HG03095 (cell line): ENCODE results near the gene SEMA4G.

Source experiments
- ATAC-seq: cut with Tn5 transposase; IDR thresholded peaks from one replicate; pipeline ENCODE4 v1.9.1; 2021; ENCODE audit warnings: moderate library complexity; ENCODE audit not compliant: unreplicated experiment

SEMA4G gene, protein sequence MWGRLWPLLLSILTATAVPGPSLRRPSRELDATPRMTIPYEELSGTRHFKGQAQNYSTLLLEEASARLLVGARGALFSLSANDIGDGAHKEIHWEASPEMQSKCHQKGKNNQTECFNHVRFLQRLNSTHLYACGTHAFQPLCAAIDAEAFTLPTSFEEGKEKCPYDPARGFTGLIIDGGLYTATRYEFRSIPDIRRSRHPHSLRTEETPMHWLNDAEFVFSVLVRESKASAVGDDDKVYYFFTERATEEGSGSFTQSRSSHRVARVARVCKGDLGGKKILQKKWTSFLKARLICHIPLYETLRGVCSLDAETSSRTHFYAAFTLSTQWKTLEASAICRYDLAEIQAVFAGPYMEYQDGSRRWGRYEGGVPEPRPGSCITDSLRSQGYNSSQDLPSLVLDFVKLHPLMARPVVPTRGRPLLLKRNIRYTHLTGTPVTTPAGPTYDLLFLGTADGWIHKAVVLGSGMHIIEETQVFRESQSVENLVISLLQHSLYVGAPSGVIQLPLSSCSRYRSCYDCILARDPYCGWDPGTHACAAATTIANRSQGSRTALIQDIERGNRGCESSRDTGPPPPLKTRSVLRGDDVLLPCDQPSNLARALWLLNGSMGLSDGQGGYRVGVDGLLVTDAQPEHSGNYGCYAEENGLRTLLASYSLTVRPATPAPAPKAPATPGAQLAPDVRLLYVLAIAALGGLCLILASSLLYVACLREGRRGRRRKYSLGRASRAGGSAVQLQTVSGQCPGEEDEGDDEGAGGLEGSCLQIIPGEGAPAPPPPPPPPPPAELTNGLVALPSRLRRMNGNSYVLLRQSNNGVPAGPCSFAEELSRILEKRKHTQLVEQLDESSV

DNA sequence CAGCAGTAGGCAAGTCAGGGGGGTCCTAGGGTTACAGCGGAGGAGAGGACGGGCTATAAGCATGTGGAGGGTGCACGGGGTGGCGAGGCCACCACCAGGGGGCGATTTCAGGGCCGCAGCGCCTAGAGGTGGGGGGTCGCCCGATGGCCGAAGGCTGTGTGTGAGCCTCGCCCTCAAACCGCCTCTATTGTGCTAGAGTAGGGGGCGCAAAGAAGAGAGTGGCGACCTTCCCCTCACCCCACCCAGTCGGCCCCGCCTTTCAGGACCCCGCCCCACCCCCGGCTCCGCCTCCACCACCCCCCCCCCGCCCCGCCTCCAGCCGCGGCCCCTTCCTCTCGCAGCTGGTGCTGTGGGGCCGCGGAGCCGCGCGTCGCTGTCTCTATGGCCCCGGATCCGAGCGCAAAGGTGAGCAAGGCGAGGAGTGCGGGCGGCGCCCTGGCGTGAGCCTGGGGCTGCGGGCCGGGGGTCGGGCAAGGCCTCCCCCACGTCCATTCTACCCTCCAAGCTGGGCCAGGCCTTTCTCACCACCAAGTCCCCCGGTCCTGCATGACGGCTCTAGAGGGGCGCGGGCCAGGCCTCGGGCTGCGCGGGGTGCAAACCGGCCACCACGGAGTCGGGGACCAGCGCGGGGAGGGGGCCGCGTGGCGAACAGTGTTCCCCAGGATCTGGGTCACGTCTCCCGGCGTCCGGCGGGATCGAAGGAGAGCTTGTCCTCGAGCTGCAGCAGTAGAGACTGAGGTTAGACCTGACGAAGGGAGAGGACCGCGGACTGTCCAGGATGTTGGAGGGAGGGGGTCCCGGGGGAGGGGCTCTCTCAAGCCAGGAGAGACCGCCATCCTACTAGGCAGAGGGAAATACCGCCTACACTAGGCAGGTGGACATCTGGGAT lies at the start of gene SEMA4G:
SEMA4G (plus strand) TSS at position 318 of the 889 bp plus-strand sequence. CDS start 3,409 bp downstream, outside the sequence.
- peak; percentile 48 for ATAC-seq

DNA sequence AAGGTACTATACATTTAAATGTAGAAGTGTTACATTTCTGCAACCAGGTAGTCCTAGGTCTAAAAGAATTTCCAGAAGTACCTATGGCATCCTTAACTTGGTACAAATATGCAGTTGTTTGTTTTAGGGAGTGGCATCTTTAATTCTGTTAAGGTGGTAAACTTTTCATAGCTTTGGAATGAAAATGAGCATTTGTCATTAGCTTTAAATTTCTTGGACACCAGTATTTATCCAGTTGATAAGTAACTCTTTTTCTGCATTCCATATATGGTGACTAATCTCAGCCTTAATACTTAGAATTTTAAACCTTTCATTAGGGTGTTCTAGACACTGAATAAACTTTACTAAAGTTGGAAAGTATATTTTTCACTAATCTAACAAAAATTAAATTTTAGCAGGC lies 45.7 kb upstream of the SEMA4G start:
- ATAC-seq = no peak

DNA sequence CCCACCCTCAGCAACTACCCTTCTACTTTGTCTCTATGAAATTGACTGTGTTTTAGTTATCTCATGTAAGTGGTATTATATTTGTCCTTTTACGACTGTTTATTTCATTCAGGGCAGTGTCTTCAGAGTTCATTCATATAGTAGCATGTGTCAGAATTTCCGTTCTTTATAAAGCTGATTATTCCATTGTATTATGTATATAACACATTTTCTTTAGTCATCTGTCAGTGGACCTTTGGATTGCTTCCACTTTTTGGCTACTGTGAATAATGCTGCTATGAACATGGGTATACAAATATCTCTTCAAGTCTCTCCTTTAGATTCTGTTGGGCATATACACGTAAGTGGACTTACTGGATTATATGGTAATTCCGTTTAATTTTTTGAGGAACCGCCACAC lies 42.0 kb upstream of the SEMA4G start:
- no peak for ATAC-seq

DNA sequence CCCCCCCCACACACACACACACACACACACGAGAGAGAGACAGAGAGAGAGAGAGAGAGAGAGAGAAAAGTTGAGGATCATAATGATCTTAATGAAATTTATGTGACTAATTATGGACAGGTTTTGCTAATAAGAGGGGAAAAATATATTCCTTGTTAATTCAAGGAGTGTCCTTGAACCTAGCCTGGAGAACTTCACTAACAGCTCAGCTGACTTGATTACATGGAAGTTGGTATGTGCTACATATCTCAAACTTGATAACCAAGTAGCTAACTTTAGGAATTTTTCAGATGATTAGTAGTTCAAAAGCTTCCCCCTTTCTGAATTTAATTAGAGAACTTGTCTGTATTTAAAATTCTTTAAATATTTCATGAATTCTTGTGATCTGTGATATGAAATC lies 41.3 kb upstream of the SEMA4G start:
- ATAC-seq = no peak

DNA sequence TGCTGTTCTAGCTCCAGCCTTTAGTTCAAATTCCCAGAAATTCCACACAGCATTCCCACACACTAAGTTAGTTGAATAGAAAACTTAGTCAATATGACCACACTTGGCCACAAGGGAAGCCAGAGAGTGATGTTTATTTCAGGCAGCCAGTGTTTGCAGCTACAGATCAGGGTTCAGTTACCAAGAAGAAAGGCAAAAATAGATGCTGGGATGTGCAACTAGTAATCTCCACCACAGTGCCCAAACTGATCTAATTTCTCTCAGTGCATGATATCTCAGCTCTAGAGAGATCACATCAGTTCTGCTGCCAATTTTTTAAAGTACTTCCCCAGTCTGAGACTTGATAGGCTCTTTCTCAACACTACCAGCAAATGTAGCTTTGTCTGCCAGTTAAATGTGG lies 38.9 kb upstream of the SEMA4G start:
- no peak for ATAC-seq

DNA sequence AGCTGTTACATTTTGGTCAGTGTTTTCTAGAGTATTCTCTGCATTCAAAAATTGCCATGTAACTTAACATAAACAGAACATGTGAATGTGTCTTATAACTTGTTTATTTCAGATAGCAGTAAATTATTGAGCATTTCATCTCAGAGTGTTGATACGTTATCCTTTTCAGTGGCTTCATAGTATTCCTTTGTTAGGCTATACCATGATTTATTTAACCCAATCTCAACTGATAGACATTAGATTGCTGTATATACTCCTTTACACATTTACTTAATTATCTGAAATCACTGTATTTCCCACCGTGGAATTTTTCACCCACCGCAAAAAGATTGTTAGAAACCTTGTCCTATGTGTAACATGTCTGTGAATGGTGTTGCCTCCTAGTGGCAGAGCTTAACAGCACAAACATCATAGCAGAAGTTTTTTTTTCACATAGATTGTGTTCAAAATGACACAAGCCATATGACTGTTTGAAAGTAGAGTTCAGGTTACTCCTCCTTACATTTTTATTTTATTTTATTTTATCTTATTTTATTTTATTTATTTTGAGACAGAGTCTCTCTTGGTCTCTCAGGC lies 35.1 kb upstream of the SEMA4G start:
- no peak for ATAC-seq

DNA sequence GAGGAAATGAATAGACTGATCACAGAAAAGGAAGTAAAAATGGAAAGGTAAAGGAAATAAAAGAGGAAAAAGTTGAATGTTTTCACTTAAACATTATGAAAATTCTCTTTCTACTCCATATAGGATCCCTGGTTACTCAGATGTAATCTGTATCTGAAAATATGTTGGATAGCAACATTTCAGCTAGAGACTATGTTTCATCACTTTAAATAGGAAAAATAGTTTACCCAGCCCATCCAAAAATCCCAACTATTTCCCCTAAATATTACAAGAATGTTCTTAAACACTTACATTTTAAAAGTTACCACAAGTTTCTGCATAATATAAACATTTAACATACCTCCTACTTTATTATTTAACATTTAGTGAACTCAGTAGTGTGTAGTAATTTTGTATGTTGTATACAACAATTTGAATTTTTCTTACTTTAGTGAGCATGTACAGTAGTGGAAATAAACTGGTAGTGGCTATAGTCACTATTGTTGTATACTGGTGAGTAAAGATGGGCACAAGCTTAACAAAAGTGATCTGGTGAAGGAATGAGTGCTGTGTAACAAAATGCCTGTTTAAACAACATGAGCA lies 29.4 kb upstream of the SEMA4G start:
- no peak for ATAC-seq

DNA sequence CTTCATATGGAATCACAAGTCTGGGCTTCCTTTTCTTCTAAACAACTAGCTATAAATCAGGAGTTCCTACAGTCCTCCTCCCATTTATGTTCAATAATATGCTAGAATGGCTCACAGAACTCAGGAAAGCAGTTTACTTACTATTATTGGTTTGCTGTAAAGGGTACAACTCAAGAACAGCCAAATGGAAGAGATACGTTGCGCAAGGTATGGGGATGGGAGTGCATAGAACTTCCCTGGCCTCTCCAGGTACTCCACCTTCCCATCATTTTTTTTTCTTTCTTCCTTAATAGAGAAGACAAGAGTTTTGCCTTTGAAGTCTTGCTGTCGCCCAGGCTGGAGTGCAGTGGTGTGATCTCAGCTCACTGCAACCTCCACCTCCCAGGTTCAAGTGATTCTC lies 27.1 kb upstream of the SEMA4G start:
- ATAC-seq = no peak

DNA sequence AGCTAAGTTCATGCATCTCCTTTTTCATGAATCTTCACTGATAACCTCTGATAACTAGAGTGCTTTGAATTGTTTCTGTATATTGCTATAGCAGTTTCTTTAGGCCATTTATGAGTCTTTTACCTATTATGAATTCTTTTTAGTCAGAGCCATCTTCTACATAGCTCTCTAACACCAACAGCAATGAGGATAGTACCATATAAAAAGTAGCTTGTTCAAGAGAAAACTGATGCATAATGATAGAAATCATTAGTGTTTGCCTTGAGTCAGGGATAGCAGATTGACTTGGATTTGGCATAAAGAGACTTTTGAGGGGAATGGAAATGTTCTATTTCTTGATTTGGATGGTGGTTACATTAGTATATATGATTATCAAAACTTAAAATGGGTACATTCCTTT lies 25.8 kb upstream of the SEMA4G start:
- no peak for ATAC-seq

DNA sequence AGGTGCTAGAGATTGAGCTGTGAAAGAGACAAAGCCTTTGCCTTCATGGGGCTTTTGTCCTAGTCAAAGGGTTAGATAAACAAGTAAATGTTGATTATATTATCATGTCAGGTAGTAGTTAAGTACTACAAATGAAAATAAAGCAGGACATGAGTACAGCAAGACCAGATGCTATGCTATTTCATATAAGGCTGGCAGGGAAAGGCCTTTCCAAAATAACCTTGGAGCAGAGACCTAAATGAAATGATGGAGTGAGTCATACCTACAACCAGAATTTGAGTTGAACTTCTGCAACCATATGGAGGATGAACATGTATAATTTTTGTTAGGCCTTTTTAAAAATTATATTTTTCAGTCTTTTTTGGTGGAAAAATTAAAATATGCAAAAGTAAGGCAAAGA lies 23.6 kb upstream of the SEMA4G start:
- ATAC-seq = no peak

DNA sequence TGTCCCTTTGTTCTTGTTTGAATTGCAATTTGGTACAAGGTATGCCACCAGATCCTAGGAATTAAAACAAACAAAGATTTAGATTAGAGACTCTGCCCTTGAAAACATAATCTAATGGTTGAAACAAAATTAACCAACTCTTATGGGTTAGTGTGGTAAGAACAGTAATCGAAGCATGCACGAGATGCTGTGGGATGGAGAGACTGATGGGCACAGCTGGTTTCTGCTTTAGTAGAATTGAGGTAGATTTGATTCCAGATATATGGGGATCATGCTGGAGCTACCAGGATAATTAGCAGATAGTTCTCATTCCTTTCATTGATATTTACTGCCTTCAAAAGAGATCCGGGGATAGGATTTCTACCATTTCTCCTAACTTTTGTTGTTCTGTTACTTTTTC lies 20.4 kb upstream of the SEMA4G start:
- no peak for ATAC-seq

DNA sequence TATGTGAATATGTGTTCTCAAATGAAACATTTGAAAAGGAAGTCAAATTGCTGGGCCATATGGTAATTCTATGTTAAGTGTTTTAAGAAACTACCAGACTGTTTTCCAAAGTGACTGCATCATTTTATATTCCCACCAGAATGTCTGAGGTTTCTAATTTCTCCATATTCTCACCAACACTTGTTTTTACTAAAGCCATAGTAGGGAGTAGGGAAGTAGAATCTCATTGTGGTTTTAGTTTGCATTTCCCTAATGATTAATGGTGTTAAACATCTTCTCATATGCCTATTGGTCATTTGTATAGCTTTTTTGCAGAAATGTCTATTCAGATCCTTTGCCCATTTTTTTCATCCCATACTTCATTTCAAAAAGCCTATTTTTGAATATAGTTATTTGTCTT lies 9.1 kb upstream of the SEMA4G start:
- ATAC-seq = no peak

DNA sequence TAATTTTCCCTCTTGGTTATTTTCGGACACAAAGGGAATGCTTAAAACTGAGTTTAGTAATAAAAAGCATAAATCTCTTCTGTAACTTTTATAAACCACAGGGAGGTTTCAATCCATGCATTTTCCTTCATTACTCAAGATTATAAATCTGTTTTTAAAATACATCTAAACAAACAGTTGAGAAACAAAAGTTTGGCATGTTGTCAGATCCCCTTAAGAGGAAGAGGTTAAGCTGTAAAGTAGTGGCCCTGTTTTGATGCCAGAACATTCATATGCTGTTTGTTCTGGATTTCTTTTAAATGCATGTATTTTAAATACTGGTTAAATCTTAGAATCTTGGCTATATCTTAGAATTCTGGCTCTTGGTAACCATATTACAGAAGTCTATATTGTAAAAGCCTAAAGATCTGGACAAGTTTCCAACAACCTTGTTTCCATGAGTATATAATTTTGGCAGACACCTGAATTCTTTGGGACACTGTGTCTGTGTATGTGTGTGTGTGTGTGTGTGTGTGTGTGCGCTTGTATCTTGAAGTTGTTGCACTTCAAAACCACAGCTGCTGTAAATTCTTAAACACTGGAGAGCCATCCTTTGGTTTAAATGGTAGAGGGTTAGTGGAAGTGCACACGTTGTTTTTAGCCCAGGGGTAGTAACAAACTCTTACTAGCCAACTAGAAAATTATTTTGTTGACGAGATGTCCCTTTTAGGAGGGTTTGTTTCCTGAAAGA lies 6.8 kb upstream of the SEMA4G start:
- no peak for ATAC-seq

DNA sequence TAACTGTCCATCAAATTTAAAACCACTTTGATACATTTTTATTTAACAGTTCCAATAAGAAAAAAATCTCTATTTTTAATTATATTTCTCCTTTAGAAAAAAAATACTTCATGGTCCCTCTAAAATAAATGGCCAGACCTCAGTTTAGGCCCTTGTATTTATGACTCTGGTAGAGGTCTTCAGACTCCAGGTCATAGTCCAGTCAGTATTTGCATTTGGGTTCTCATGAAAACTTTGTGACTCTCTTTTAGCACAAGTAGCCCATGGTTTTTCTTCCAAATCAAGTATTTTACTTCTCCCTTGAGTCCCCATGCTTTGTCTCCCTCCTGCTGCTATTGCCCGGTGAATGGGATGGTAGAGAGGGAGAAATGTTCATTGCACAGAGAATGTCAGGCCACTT lies 5.5 kb upstream of the SEMA4G start:
- no peak for ATAC-seq

DNA sequence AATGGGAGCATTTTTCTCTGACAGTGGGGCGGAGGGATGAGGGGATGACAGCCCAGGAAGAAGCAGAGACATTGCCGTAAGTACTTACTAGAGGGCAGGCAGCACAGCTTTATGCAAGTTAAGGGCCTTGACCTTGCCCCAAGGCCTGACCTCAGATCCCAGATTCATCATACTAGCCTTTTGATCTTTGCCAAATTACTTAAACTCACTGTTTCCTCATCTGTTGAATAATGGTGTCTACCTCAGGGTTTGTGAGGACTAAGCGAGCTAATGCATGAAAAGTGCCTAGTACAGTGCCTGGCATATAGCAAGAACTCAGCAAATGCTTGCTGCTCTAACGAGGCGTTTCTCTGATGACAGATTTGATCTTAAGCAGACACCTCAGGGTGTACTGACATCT lies 3.5 kb upstream of the SEMA4G start:
- ATAC-seq = no peak

DNA sequence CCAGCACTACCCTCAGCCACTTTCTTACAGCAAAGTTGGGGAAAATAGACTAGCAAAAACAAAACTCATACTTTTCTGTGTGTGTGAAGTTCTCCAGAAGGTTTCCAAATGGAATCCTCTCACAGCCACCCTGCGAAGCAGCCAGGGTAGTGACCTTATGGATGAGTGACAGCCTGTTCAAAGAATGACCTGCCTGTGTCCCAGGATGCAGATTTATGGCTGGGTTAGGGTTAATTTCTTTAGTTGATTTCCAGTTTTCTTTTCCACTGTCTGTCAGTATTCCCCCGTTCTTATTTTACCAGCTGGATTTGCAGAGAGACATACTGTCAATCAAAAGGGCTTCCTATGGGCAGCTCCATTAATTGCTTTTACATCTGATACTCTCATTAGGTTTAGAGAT lies 2.4 kb upstream of the SEMA4G start:
- ATAC-seq = no peak

DNA sequence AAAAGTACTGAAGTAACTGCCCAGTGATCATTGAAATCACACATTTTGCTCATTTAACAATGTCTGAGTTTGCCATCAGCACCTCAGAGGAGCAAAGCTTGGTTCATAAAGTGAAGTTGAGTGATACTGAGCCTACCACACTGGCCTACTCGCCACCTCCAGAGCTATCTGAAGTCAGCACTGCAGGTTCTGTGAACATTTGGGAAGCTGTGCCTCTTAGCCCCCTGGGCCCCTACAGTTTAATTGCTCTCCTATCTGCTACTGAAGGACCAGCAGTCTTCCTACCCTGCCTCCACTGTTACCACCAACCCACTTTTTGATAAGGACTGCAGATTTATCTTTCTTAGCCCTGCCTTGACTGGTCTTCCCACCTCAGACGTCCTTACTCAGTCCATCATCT lies 2.0 kb upstream of the SEMA4G start:
- ATAC-seq = no peak

DNA sequence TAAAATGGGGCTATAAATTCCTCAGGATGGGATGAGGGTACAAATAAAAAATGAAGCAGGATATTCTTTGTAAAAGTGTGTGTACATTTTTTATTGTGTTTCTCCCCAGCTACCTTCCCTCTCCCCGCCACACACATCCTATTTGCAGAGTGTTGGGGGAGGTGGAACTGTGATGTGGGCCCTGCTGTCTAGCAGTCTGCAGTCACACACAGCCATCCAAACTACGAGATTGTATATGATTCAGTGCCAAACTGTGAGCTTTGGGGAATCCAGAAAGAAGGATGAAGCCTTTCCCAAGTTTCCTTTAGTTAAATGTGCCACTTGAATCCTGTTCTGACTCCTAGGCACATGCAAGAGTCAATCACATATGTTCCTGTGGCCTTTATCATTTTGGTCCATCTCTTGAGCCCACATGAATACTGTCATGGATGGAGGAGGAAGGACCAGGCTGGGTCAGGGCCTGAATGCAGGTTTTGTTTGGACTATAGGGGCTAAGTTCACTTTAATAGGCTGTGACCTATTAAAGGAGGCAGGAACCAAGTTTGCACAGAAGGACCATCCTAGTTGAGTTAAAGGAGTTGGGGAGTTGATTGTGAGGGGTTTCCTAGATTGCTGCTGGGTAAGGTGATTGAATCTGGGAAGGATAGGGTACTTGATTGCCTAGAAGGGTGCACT lies 1.1 kb upstream of the SEMA4G start:
- ATAC-seq = no peak

DNA sequence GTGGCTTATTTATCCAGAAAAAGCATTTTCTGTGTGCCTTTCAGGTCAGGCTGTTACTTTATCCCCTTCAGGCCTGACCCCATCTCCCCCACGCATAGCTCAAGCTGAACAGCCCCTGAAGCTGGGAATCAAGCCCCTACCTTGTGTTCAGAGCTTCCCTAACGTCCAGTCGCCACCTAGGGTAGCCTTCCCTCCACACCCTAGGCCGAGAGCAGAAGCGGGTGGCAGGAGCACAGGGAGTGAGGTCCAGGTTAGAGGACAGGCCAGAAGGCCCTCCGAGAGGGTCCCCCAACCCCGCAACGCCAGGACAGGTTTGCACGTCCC lies 479 bp upstream of the SEMA4G start:
- no peak for ATAC-seq
